HepG2 (cell line): Measurements from ENCODE around the gene CNTN4. TPM values are rescaled to one million over a fixed set of nuclear protein-coding genes. Genes with fewer than 3 reads are reported as not detected.

Experiments used
- ATAC-seq: fragments of 200-7000 bp; cut with Tn5 transposase; 3 replicates; pipeline ENCODE4 v1.9.1; 2020; ENCODE audit warnings: mild to moderate bottlenecking, moderate library complexity
- BruUV-seq: library from RNA; stranded (reverse); fragments of 400-500 nt; replicated peaks from 2 replicates; lab custom pipeline; 2021; lab: Mats Ljungman, UMichigan
- CTCF ChIA-PET: fragments of 300-600 bp; formaldehyde crosslinking; extraction: SDS; loops from one replicate; lab custom pipeline; 2021; ENCODE audit warnings: low total read pairs, inconsistent platforms, low intra/inter-chr PET ratio; lab: Yijun Ruan, JAX
- POLR2A ChIA-PET: fragments of 350-600 bp; sonication (Branson Sonifier 250); formaldehyde crosslinking; loops from one replicate; lab custom pipeline; 2020; ENCODE audit warnings: antibody characterized with exemption, inconsistent platforms; lab: Yijun Ruan, JAX
- DNase-seq: peaks from one replicate; pipeline ENCODE4 v3.0.0-alpha.2; 2015; ENCODE audit warnings: low spot score
- FAIRE-seq: peaks from 3 replicates; lab custom pipeline; 2011; peaks lifted over from hg19 to GRCh38; lab: Jason Lieb, UNC
- H2AFZ ChIP-seq: one replicate; pipeline ENCODE4 v1.6.1; 2011; ENCODE audit warnings: low read length, inconsistent platforms
- H3K27ac ChIP-seq: fragments of 300-600 bp; 3 replicates; pipeline ENCODE4 v1.8.0; 2011; ENCODE audit warnings: mixed run types, mild to moderate bottlenecking, mixed read lengths, low read length, inconsistent platforms; ENCODE audit not compliant: insufficient read depth; ENCODE audit errors: extremely low read length
- H3K27me3 ChIP-seq, 2 experiments: fragments of 200-600 bp in 1 of 2; 2 replicates in 1 of 2; 3 replicates in 1 of 2; pipeline versions ENCODE4 v1.6.0 to v1.8.0; 2011; ENCODE audit warnings: low read length in 2 of 2, mild to moderate bottlenecking in 2 of 2, moderate library complexity in 2 of 2, inconsistent platforms in 1 of 2; ENCODE audit not compliant: insufficient read depth in 2 of 2, control insufficient read depth in 1 of 2
- H3K36me3 ChIP-seq, 2 experiments: fragments of 200-600 bp in 1 of 2; replicated peaks in 1 of 2; 2 replicates in 1 of 2; 3 replicates in 1 of 2; pipeline versions ENCODE4 v1.5.1 to v1.8.0; 2011; ENCODE audit warnings: low read length in 2 of 2, inconsistent platforms in 1 of 2; ENCODE audit not compliant: insufficient read depth in 2 of 2, control insufficient read depth in 1 of 2
- H3K4me1 ChIP-seq: 2 replicates; pipeline ENCODE4 v1.5.1; 2012; ENCODE audit warnings: low read length, inconsistent platforms; ENCODE audit not compliant: insufficient read depth
- H3K4me2 ChIP-seq: 2 replicates; pipeline ENCODE4 v1.6.0; 2011; ENCODE audit warnings: low read depth, low read length, inconsistent platforms
- H3K4me3 ChIP-seq, 3 experiments: fragments of 200-600 bp in 1 of 3; sonication (generic), shearing (Covaris generic) in 1 of 3; replicated peaks in 1 of 3; 2 replicates each; pipeline ENCODE4 v1.5.1; 2011 to 2016; ENCODE audit warnings: low read length in 3 of 3, inconsistent platforms in 2 of 3, low read depth in 2 of 3, mild to moderate bottlenecking in 2 of 3, control low read depth in 1 of 3, mixed read lengths in 1 of 3; ENCODE audit not compliant: insufficient read depth in 1 of 3
- H3K79me2 ChIP-seq: one replicate; pipeline ENCODE4 v1.6.1; 2011; ENCODE audit warnings: low read length, inconsistent platforms; ENCODE audit not compliant: insufficient read depth
- H3K9ac ChIP-seq: 2 replicates; pipeline ENCODE4 v1.6.0; 2011; ENCODE audit warnings: mild to moderate bottlenecking, low read depth, low read length, inconsistent platforms; ENCODE audit not compliant: insufficient read depth
- H3K9me3 ChIP-seq: 2 replicates; pipeline ENCODE4 v1.5.1; 2012; ENCODE audit warnings: mild to moderate bottlenecking, low read length
- H4K20me1 ChIP-seq: 2 replicates; pipeline ENCODE4 v1.6.0; 2011; ENCODE audit warnings: inconsistent platforms, mild to moderate bottlenecking, low read length, moderate library complexity; ENCODE audit not compliant: insufficient read depth
- FIP1L1 ChIP-seq: fragments of 200-400 bp; formaldehyde crosslinking; IDR thresholded peaks from 2 replicates; pipeline ENCODE4 v1.6.1; 2018; ENCODE audit warnings: low read depth, mild to moderate bottlenecking, low read length, moderate library complexity, borderline replicate concordance; ENCODE audit not compliant: insufficient read depth
- FOXP4 ChIP-seq: sonication (generic); formaldehyde crosslinking; IDR thresholded peaks from 2 replicates; pipeline ENCODE4 v1.4.0; 2020; ENCODE audit warnings: missing genetic modification reagents
- GATAD1 ChIP-seq: IDR thresholded peaks from 2 replicates; pipeline ENCODE4 v1.6.1; 2016; ENCODE audit warnings: missing genetic modification reagents, missing compliant biosample characterization
- POLR2AphosphoS5 ChIP-seq: IDR thresholded peaks from 2 replicates; pipeline ENCODE4 v1.6.1; 2012; ENCODE audit warnings: low read depth, low read length
- RFX3 ChIP-seq: IDR thresholded peaks from 2 replicates; pipeline ENCODE4 v1.6.1; 2016; ENCODE audit warnings: missing biosample characterization, missing genetic modification reagents
- ZBTB7B ChIP-seq: sonication (generic); formaldehyde crosslinking; IDR thresholded peaks from 2 replicates; pipeline ENCODE4 v1.4.0; 2020; ENCODE audit warnings: missing genetic modification reagents
- ZFX ChIP-seq: sonication (generic); formaldehyde crosslinking; IDR thresholded peaks from 2 replicates; pipeline ENCODE4 v1.4.0; 2020; ENCODE audit warnings: mild to moderate bottlenecking, low read depth, missing genetic modification reagents, moderate library complexity
- ZNF30 ChIP-seq: sonication (generic); formaldehyde crosslinking; IDR thresholded peaks from 2 replicates; pipeline ENCODE4 v1.5.0; 2020; ENCODE audit warnings: mild to moderate bottlenecking, missing genetic modification reagents
- ZNF672 ChIP-seq: sonication (generic); formaldehyde crosslinking; IDR thresholded peaks from 2 replicates; pipeline ENCODE4 v1.8.1; 2022; ENCODE audit warnings: missing genetic modification reagents
- WGBS: methylation state at CpG from one replicate; pipeline ENCODE4 v1.1.6; 2017; ENCODE audit warnings: low lambda C conversion rate; 5-methylcytosine and 5-hydroxymethylcytosine counted together
- in situ Hi-C: cut with HindIII; loops from 2 replicates; pipeline ENCODE4 v1.10.0; 2017; ENCODE audit warnings: low pct_unique_long_range_greater_than_20kb; ENCODE audit not compliant: extremely low pct_ligation_motif_present
- intact Hi-C: fragments of 100-400 bp; cut with micrococcal nuclease; formaldehyde crosslinking; loops from one replicate; pipeline ENCODE4 v1.10.0; 2022; ENCODE audit not compliant: unreplicated experiment
- polyA plus RNA-seq, 8 experiments: library from polyadenylated mRNA; depleted of rRNA in 3 of 8; stranded (reverse) in 7 of 8; unstranded in 1 of 8; fragments of >200 nt; fragmentation: Illumina TruSeq in 4 of 8; extraction: Trizol in 4 of 8; gene quantifications; 2 replicates each; pipeline versions ENCODE4 v1.2.1 to v1.2.3, GENCODE V29; 2011 to 2016; ENCODE audit warnings: low read depth in 4 of 8, missing spikeins in 1 of 8, mixed read lengths in 1 of 8; ENCODE audit not compliant: insufficient read depth in 1 of 8
- total RNA-seq, 5 experiments: library from RNA; depleted of rRNA; stranded (reverse); fragments of >200 nt; fragmentation: Illumina TruSeq; extraction: Trizol; gene quantifications; 2 replicates each; pipeline ENCODE4 v1.2.3, GENCODE V29; 2016; ENCODE audit warnings: low read depth in 1 of 5

Gene CNTN4
- total and polyA plus RNA-seq, 2 of the 13 experiments (the other 11 are each of a cell fraction or from before 2014, with no cell fraction given): 0.01 to 0.13 TPM

GRCh38 chr3:3016226-3016625, 917.6 kb downstream of the CNTN4 start:
- ChIA-PET CTCF (no interaction called here), POLR2A (no interaction called here)
- WGBS: 1% methylated on average over 4 of the region's 4 CpGs
- BruUV-seq: no TSS peak
- Histone ChIP-seq H3K9ac (no peak overlapping the region), H3K27ac (no peak overlapping the region), H3K4me2 (no peak overlapping the region), H3K4me1 (no peaks in the 10 kb centered on the region), H3K9me3 (no peaks in the 10 kb centered on the region), H2AFZ (no peak overlapping the region), H3K36me3 (no peaks in the 10 kb centered on the region), H3K4me3 (no peak overlapping the region), H4K20me1 (no peaks in the 10 kb centered on the region), H3K27me3 (no peaks in the 10 kb centered on the region), H3K79me2 (no peaks in the 10 kb centered on the region)
- TF ChIP-seq ZBTB7B (no peak), RFX3 (CRISPR knock-in tag) (no peak), FIP1L1 (no peak), ZFX (CRISPR knock-in tag) (no peak), ZNF30 (CRISPR knock-in tag) (no peak), GATAD1 (CRISPR knock-in tag) (no peak), FOXP4 (no peak), POLR2AphosphoS5 (no peak), ZNF672 (CRISPR knock-in tag) (no peak)
- ATAC-seq (no peak), FAIRE-seq (no peak), DNase-seq (no peak)
- intact Hi-C loops: loop anchor here (5.0 kb wide), 2 partner anchors 1739 to 1934 kb away; no protein-coding TSS in a partner anchor
- in situ Hi-C loops: no loop called here
